ENCODE measurements around the gene SCAMP2. TPM values are rescaled to one million over a fixed set of nuclear protein-coding genes. Genes with fewer than 3 reads are reported as not detected.
"Not testable (repeated sequence)": the region's sequence is repeated elsewhere in the genome, so short reads cannot be mapped to it uniquely, and the experiment has no call there.

Gene SCAMP2
- 100 to 1,000 TPM in 3 of 5 donors, 10 to 100 TPM in 2; 76.8 to 141 (median 134) TPM for total RNA-seq
- 47.1 TPM for total RNA-seq (2013)
- total RNA-seq, result 65.0 to 148 (median 89.9) reads per million in 29 experiments

GRCh38 chr15:74873036-74873755 lies at the start of gene SCAMP2:
Gene SCAMP2, minus strand, starts transcription at chr15:74873365. Its CDS starts 110 bp downstream, at chr15:74873255.
- Mint-ChIP-seq H3K27ac (peak within 1 kb of the TSS; percentile 93 to 95), H3K27me3 (no peaks in the 10 kb centered on the region), H3K36me3 (peaks cover 10% of the 10 kb centered on the region), H3K4me1 (peaks cover 50 to 53% (median 51%) of the 10 kb centered on the region in 3 donors), H3K9me3 (no peaks in the 10 kb centered on the region), H3K4me3 (peak within 1 kb of the TSS; percentile 97 to 99 (median 99))
- Histone ChIP-seq H3K4me3 (ENCODE audit: control insufficient read depth in 1 of 2, extremely low read depth in 1 of 2, low read length in 1 of 2) (peak within 1 kb of the TSS; percentile 91 to 99), H3K27ac (ENCODE audit: low read length) (peak within 1 kb of the TSS; percentile 98), H3K9me3 (no peaks in the 10 kb centered on the region), H3K36me3 (ENCODE audit: control insufficient read depth in 2 of 2, extremely low read depth in 1 of 2, insufficient read depth in 1 of 2, low read length in 1 of 2) (peaks cover 0 to 7% of the 10 kb centered on the region in 2 donors), H3K27me3 (replicated peaks in 1 of 2; ENCODE audit: control insufficient read depth in 2 of 2, extremely low read depth in 1 of 2, insufficient read depth in 2 of 2, low read length in 1 of 2) (no peaks in the 10 kb centered on the region), H3K4me1 (ENCODE audit: control insufficient read depth in 1 of 2, extremely low read depth in 1 of 2, insufficient read depth in 2 of 2, low read length in 2 of 2) (peaks cover 25 to 54% of the 10 kb centered on the region in 2 experiments)
- peak; percentile 93 to 95 (median 94) for ATAC-seq (replicated peaks in 1 of 4)
- POLR2A ChIA-PET, result no interaction called here
- WGBS (ENCODE audit: insufficient coverage), result under 1% methylated on average over 37 of the region's 52 CpGs
- DNase-seq, result peak; percentile 82 to 94 (median 89)
- CTCF ChIA-PET, result interaction anchor here (0.6 to 2.2 kb wide), 4 partner anchors 21 to 894 kb away, joined by 3 to 9 read pairs (median 6); no protein-coding TSS in a partner anchor

GRCh38 chr15:74920456-74920855 lies 47.3 kb upstream of the SCAMP2 start:
- H3K36me3 Mint-ChIP-seq, result peaks cover 42% of the 10 kb centered on the region
- ChIA-PET CTCF (interaction anchor here in 1 of 2 donors (0.9 kb wide), 1 partner anchor 19 kb away, joined by 3 read pairs; no protein-coding TSS in a partner anchor), POLR2A (no interaction called here)
- DNase-seq (no peak), ATAC-seq (replicated peaks in 1 of 4) (no peak)
- Histone ChIP-seq H3K9me3 (no peaks in the 10 kb centered on the region), H3K36me3 (ENCODE audit: control insufficient read depth in 2 of 2, extremely low read depth in 1 of 2, insufficient read depth in 1 of 2, low read length in 1 of 2) (peaks cover 17 to 67% of the 10 kb centered on the region in 2 donors), H3K4me1 (ENCODE audit: control insufficient read depth in 1 of 2, extremely low read depth in 1 of 2, insufficient read depth in 2 of 2, low read length in 2 of 2) (no peaks in the 10 kb centered on the region), H3K27ac (ENCODE audit: low read length) (no peak overlapping the region), H3K27me3 (replicated peaks in 1 of 2; ENCODE audit: control insufficient read depth in 2 of 2, extremely low read depth in 1 of 2, insufficient read depth in 2 of 2, low read length in 1 of 2) (no peaks in the 10 kb centered on the region), H3K4me3 (ENCODE audit: control insufficient read depth in 1 of 2, extremely low read depth in 1 of 2, low read length in 1 of 2) (no peak overlapping the region)
- WGBS (ENCODE audit: insufficient coverage), result 88% methylated on average over 6 of the region's 8 CpGs
- no peaks in the 10 kb centered on the region for H3K9me3 Mint-ChIP-seq
- no peak overlapping the region for H3K27ac Mint-ChIP-seq
- no peaks in the 10 kb centered on the region for H3K27me3 Mint-ChIP-seq
- no peak overlapping the region for H3K4me3 Mint-ChIP-seq
- H3K4me1 Mint-ChIP-seq, result no peaks in the 10 kb centered on the region

- Histone ChIP-seq H3K4me1 (ENCODE audit: control insufficient read depth in 1 of 2, extremely low read depth in 1 of 2, insufficient read depth in 2 of 2, low read length in 2 of 2) (no peaks in the 10 kb centered on the region), H3K4me3 (ENCODE audit: control insufficient read depth in 1 of 2, extremely low read depth in 1 of 2, low read length in 1 of 2) (no peak overlapping the region), H3K36me3 (ENCODE audit: control insufficient read depth in 2 of 2, extremely low read depth in 1 of 2, insufficient read depth in 1 of 2, low read length in 1 of 2) (peaks cover 17 to 59% of the 10 kb centered on the region in 2 donors), H3K27ac (ENCODE audit: low read length) (no peak overlapping the region), H3K9me3 (no peaks in the 10 kb centered on the region), H3K27me3 (replicated peaks in 1 of 2; ENCODE audit: control insufficient read depth in 2 of 2, extremely low read depth in 1 of 2, insufficient read depth in 2 of 2, low read length in 1 of 2) (no peaks in the 10 kb centered on the region)
- H3K36me3 Mint-ChIP-seq, result peaks cover 41% of the 10 kb centered on the region
- no peak for DNase-seq
- no peaks in the 10 kb centered on the region for H3K27me3 Mint-ChIP-seq
- no peaks in the 10 kb centered on the region for H3K4me1 Mint-ChIP-seq
- ChIA-PET CTCF (no interaction called here), POLR2A (interaction anchor here in 1 of 2 donors (0.6 kb wide), 2 partner anchors 16 to 39 kb away, joined by 3 to 5 read pairs; no protein-coding TSS in a partner anchor)
- H3K27ac Mint-ChIP-seq, result no peak overlapping the region
- H3K4me3 Mint-ChIP-seq, result no peak overlapping the region
- H3K9me3 Mint-ChIP-seq, result no peaks in the 10 kb centered on the region
- no peak for ATAC-seq (replicated peaks in 1 of 4)
- WGBS (ENCODE audit: insufficient coverage), result 97% methylated on average over 4 of the region's 6 CpGs
Measured at GRCh38 chr15:74917676-74918075, 44.5 kb upstream of the SCAMP2 start.

- DNase-seq; H3K27me3 ChIP-seq (replicated peaks in 1 of 2; ENCODE audit: control insufficient read depth in 2 of 2, extremely low read depth in 1 of 2, insufficient read depth in 2 of 2, low read length in 1 of 2); CTCF ChIA-PET; H3K27me3 Mint-ChIP-seq; H3K27ac Mint-ChIP-seq; H3K4me1 ChIP-seq (ENCODE audit: control insufficient read depth in 1 of 2, extremely low read depth in 1 of 2, insufficient read depth in 2 of 2, low read length in 2 of 2); ATAC-seq (replicated peaks in 1 of 4); H3K9me3 Mint-ChIP-seq; H3K27ac ChIP-seq (ENCODE audit: low read length); H3K9me3 ChIP-seq; H3K4me1 Mint-ChIP-seq; H3K4me3 ChIP-seq (ENCODE audit: control insufficient read depth in 1 of 2, extremely low read depth in 1 of 2, low read length in 1 of 2); H3K4me3 Mint-ChIP-seq: not testable (repeated sequence)
- WGBS (ENCODE audit: insufficient coverage), result 97% methylated on average over 5 of the region's 8 CpGs
- H3K36me3 Mint-ChIP-seq, result peaks cover 26% of the 10 kb centered on the region
- POLR2A ChIA-PET, result interaction anchor here in 1 of 2 donors (0.5 kb wide), 1 partner anchor 140 kb away, joined by 4 read pairs; no protein-coding TSS in a partner anchor
- H3K36me3 ChIP-seq (ENCODE audit: control insufficient read depth in 2 of 2, extremely low read depth in 1 of 2, insufficient read depth in 1 of 2, low read length in 1 of 2), result peaks cover 12 to 29% of the 10 kb centered on the region in 2 donors
Measured at GRCh38 chr15:74913799-74914198, 40.6 kb upstream of the SCAMP2 start.

GRCh38 chr15:74913041-74913440 lies 39.9 kb upstream of the SCAMP2 start:
- ATAC-seq (replicated peaks in 1 of 4) (no peak), DNase-seq (no peak)
- H3K4me1 Mint-ChIP-seq, result peaks cover 0 to 2% (median 0%) of the 10 kb centered on the region in 3 donors
- no peak overlapping the region for H3K4me3 Mint-ChIP-seq
- Histone ChIP-seq H3K9me3 (no peaks in the 10 kb centered on the region), H3K27me3 (replicated peaks in 1 of 2; ENCODE audit: control insufficient read depth in 2 of 2, extremely low read depth in 1 of 2, insufficient read depth in 2 of 2, low read length in 1 of 2) (no peaks in the 10 kb centered on the region), H3K4me3 (ENCODE audit: control insufficient read depth in 1 of 2, extremely low read depth in 1 of 2, low read length in 1 of 2) (no peak overlapping the region), H3K27ac (ENCODE audit: low read length) (no peak overlapping the region), H3K36me3 (ENCODE audit: control insufficient read depth in 2 of 2, extremely low read depth in 1 of 2, insufficient read depth in 1 of 2, low read length in 1 of 2) (peaks cover 9 to 22% of the 10 kb centered on the region in 2 donors), H3K4me1 (ENCODE audit: control insufficient read depth in 1 of 2, extremely low read depth in 1 of 2, insufficient read depth in 2 of 2, low read length in 2 of 2) (no peaks in the 10 kb centered on the region)
- ChIA-PET POLR2A (interaction anchor here in 1 of 2 donors (0.5 kb wide), 1 partner anchor 139 kb away, joined by 4 read pairs; no protein-coding TSS in a partner anchor), CTCF (no interaction called here)
- H3K9me3 Mint-ChIP-seq, result no peaks in the 10 kb centered on the region
- peaks cover 21% of the 10 kb centered on the region for H3K36me3 Mint-ChIP-seq
- no peak overlapping the region for H3K27ac Mint-ChIP-seq
- 100% methylated on average over 7 of the region's 9 CpGs for WGBS (ENCODE audit: insufficient coverage)
- no peaks in the 10 kb centered on the region for H3K27me3 Mint-ChIP-seq

- H3K4me3 Mint-ChIP-seq, result peak overlapping the region in 2 of 3 donors; percentile 3 to 19
- no peaks in the 10 kb centered on the region for H3K9me3 ChIP-seq
- ChIA-PET CTCF (interaction anchor here in 1 of 2 donors (0.5 to 1.7 kb wide), 2 partner anchors 9 to 108 kb away, joined by 3 read pairs; no protein-coding TSS in a partner anchor), POLR2A (no interaction called here)
- H3K4me1 ChIP-seq (ENCODE audit: control insufficient read depth in 1 of 2, extremely low read depth in 1 of 2, insufficient read depth in 2 of 2, low read length in 2 of 2), result peaks cover 6 to 26% of the 10 kb centered on the region in 2 experiments
- DNase-seq (no peak), ATAC-seq (replicated peaks in 1 of 4) (no peak)
- H3K36me3 Mint-ChIP-seq, result peaks cover 26% of the 10 kb centered on the region
- H3K27ac Mint-ChIP-seq, result peak overlapping the region in 1 of 2 donors; percentile 7
- no peaks in the 10 kb centered on the region for H3K27me3 Mint-ChIP-seq
- no peaks in the 10 kb centered on the region for H3K27me3 ChIP-seq (replicated peaks in 1 of 2; ENCODE audit: control insufficient read depth in 2 of 2, extremely low read depth in 1 of 2, insufficient read depth in 2 of 2, low read length in 1 of 2)
- H3K9me3 Mint-ChIP-seq, result no peaks in the 10 kb centered on the region
- peaks cover 31 to 35% (median 34%) of the 10 kb centered on the region in 3 donors for H3K4me1 Mint-ChIP-seq
- WGBS (ENCODE audit: insufficient coverage), result 100% methylated on average over 1 of the region's 4 CpGs
- H3K4me3 ChIP-seq (ENCODE audit: control insufficient read depth in 1 of 2, extremely low read depth in 1 of 2, low read length in 1 of 2), result no peak overlapping the region
- no peak overlapping the region for H3K27ac ChIP-seq (ENCODE audit: low read length)
- peaks cover 3 to 21% of the 10 kb centered on the region in 2 donors for H3K36me3 ChIP-seq (ENCODE audit: control insufficient read depth in 2 of 2, extremely low read depth in 1 of 2, insufficient read depth in 1 of 2, low read length in 1 of 2)
Measured at GRCh38 chr15:74908635-74909034, 35.5 kb upstream of the SCAMP2 start.
